ENCODE measurements around the gene NAA10. TPM values are rescaled to one million over a fixed set of nuclear protein-coding genes. Genes with fewer than 3 reads are reported as not detected.

Gene NAA10
- total and polyA plus RNA-seq, 8 donors, result 23.2 to 161 (median 57.3) TPM

- H3K36me3 ChIP-seq, result peaks cover 4 to 36% (median 29%) of the 10 kb centered on the region in 4 donors
- no peak overlapping the region for H3K27ac ChIP-seq
- no peaks in the 10 kb centered on the region for H3K9me3 ChIP-seq
- intact Hi-C loops (cut with DNase I; ENCODE audit: low total_unique reads), result no loop called here
- no peak for DNase-seq
- no peak for TF ChIP-seq CTCF (IDR thresholded peaks at IDR 0.05)
- TF ChIP-seq EP300 (IDR thresholded peaks at IDR 0.05), result no peak
- TF ChIP-seq POLR2A (IDR thresholded peaks at IDR 0.05), result no peak
- no peak for TF ChIP-seq POLR2AphosphoS5 (IDR thresholded peaks at IDR 0.05)
- no peak overlapping the region for H3K4me3 ChIP-seq
- H3K27me3 ChIP-seq, result no peaks in the 10 kb centered on the region
- H3K4me1 ChIP-seq, result peaks cover 0 to 56% (median 41%) of the 10 kb centered on the region in 4 donors
- 83 to 93% (median 91%) methylated on average over 13 of the region's 13 CpGs for WGBS, 5 donors
Measured at GRCh38 chrX:153932220-153932915, 2.5 kb downstream of the NAA10 start.

- H3K4me3 ChIP-seq, result no peak overlapping the region
- H3K4me1 ChIP-seq, result peaks cover 4 to 62% (median 47%) of the 10 kb centered on the region in 4 donors
- TF ChIP-seq POLR2A (IDR thresholded peaks at IDR 0.05), result no peak
- intact Hi-C loops (cut with DNase I; ENCODE audit: low total_unique reads), result no loop called here
- peaks cover 4 to 36% (median 29%) of the 10 kb centered on the region in 4 donors for H3K36me3 ChIP-seq
- H3K9me3 ChIP-seq, result no peaks in the 10 kb centered on the region
- H3K27ac ChIP-seq, result no peak overlapping the region
- H3K27me3 ChIP-seq, result peaks cover 0 to 3% (median 0%) of the 10 kb centered on the region in 3 donors
- 92 to 95% (median 92%) methylated on average over 13 of the region's 13 CpGs for WGBS, 5 donors
- no peak for DNase-seq
Measured at GRCh38 chrX:153931748-153932147, 3.1 kb downstream of the NAA10 start.

GRCh38 chrX:153931151-153931550, 3.7 kb downstream of the NAA10 start:
- no peak for DNase-seq
- Histone ChIP-seq H3K4me3 (no peak overlapping the region), H3K36me3 (peaks cover 4 to 36% (median 29%) of the 10 kb centered on the region in 4 donors), H3K9me3 (no peaks in the 10 kb centered on the region), H3K27me3 (peaks cover 0 to 6% (median 0%) of the 10 kb centered on the region in 3 donors), H3K27ac (no peak overlapping the region), H3K4me1 (peaks cover 7 to 68% (median 51%) of the 10 kb centered on the region in 4 donors)
- WGBS, 5 donors, result 84 to 95% (median 93%) methylated on average over 6 to 8 of the region's 8 CpGs
- TF ChIP-seq CTCF (IDR thresholded peaks at IDR 0.05) (no peak), POLR2A (IDR thresholded peaks at IDR 0.05) (no peak), EP300 (IDR thresholded peaks at IDR 0.05) (no peak), POLR2AphosphoS5 (IDR thresholded peaks at IDR 0.05) (no peak)
- intact Hi-C loops (cut with DNase I; ENCODE audit: low total_unique reads), result no loop called here

GRCh38 chrX:153930011-153930910, 4.6 kb downstream of the NAA10 start:
- H3K36me3 ChIP-seq, result peaks cover 4 to 36% (median 29%) of the 10 kb centered on the region in 4 donors

GRCh38 chrX:153929576-153929975, 5.3 kb downstream of the NAA10 start:
- peaks cover 4 to 36% (median 29%) of the 10 kb centered on the region in 4 donors for H3K36me3 ChIP-seq
- peaks cover 0 to 6% (median 0%) of the 10 kb centered on the region in 3 donors for H3K27me3 ChIP-seq
- intact Hi-C loops (cut with DNase I; ENCODE audit: low total_unique reads), result no loop called here
- peaks cover 7 to 63% (median 46%) of the 10 kb centered on the region in 4 donors for H3K4me1 ChIP-seq
- WGBS, 5 donors, result 78 to 93% (median 80%) methylated on average over 2 to 10 of the region's 10 CpGs
- DNase-seq, result no peak
- H3K4me3 ChIP-seq, result no peak overlapping the region
- peak overlapping the region in 3 of 5 donors; percentile 79 to 96 (median 95) for H3K27ac ChIP-seq
- TF ChIP-seq CTCF (IDR thresholded peaks at IDR 0.05) (no peak), EP300 (IDR thresholded peaks at IDR 0.05) (no peak), POLR2A (IDR thresholded peaks at IDR 0.05) (no peak), POLR2AphosphoS5 (IDR thresholded peaks at IDR 0.05) (no peak)
- no peaks in the 10 kb centered on the region for H3K9me3 ChIP-seq

More at GRCh38 chrX:153930011-153930910, 4.6 kb downstream of the NAA10 start:
- Histone ChIP-seq H3K9me3 (no peaks in the 10 kb centered on the region), H3K4me3 (no peak overlapping the region), H3K27me3 (peaks cover 0 to 6% (median 0%) of the 10 kb centered on the region in 3 donors), H3K4me1 (peaks cover 7 to 64% (median 45%) of the 10 kb centered on the region in 4 donors), H3K27ac (peak overlapping the region in 1 of 5 donors; percentile 96)
- DNase-seq, result no peak
- intact Hi-C loops (cut with DNase I; ENCODE audit: low total_unique reads), result no loop called here
- no peak for TF ChIP-seq POLR2AphosphoS5 (IDR thresholded peaks at IDR 0.05)
- no peak for TF ChIP-seq EP300 (IDR thresholded peaks at IDR 0.05)
- 88 to 91% (median 91%) methylated on average over 10 to 31 of the region's 31 CpGs for WGBS, 5 donors
